ENCODE results near the gene CDH11.

- no peak for TF ChIP-seq CTCF (IDR thresholded peaks at IDR 0.05; ENCODE audit: low read depth, low read length, poor library complexity, severe bottlenecking)
- no peak for TF ChIP-seq EZH2phosphoT487 (IDR thresholded peaks at IDR 0.05; ENCODE audit: borderline replicate concordance, low read length)
Measured at GRCh38 chr16:64900019-64900418, 221.8 kb downstream of the CDH11 start.

Measured in DOHH2 (cell line).